ENCODE results near the gene TNFRSF4. TPM values are rescaled to one million over a fixed set of nuclear protein-coding genes. Genes with fewer than 3 reads are reported as not detected.
A peak's percentile ranks its signal among the peaks of the same experiment; 100 is the strongest.

The TNFRSF4 gene
- total and polyA plus RNA-seq, 2 of the 13 experiments (the other 11 are each of a cell fraction or from before 2014, with no cell fraction given): not detected

- TF ChIP-seq MEF2D (CRISPR knock-in tag; IDR thresholded peaks at IDR 0.05) (0 out of 2 replicates have a peak, but pooled peaks have one; percentile 20), ASH2L (IDR thresholded peaks at IDR 0.05; ENCODE audit: insufficient read length, low read depth, low read length) (peak; percentile 31), ZNF275 (CRISPR knock-in tag; IDR thresholded peaks at IDR 0.05; ENCODE audit: borderline replicate concordance) (peak; percentile 66; the same call in 1 of the 2 replicates), FIP1L1 (IDR thresholded peaks at IDR 0.05; ENCODE audit: borderline replicate concordance, insufficient read depth, low read depth, low read length) (no peak), NFE2 (CRISPR knock-in tag; IDR thresholded peaks at IDR 0.05) (no peak), HNRNPL (IDR thresholded peaks at IDR 0.05; ENCODE audit: low read depth, low read length) (peak; percentile 76), THRA (CRISPR knock-in tag; IDR thresholded peaks at IDR 0.05; ENCODE audit: borderline replicate concordance) (no peak)
- TF ChIP-seq, protein P1, sequence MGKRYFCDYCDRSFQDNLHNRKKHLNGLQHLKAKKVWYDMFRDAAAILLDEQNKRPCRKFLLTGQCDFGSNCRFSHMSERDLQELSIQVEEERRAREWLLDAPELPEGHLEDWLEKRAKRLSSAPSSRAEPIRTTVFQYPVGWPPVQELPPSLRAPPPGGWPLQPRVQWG (CRISPR knock-in tag; IDR thresholded peaks at IDR 0.05; ENCODE audit: borderline replicate concordance, low read depth): no peak
- TF ChIP-seq, protein P2, sequence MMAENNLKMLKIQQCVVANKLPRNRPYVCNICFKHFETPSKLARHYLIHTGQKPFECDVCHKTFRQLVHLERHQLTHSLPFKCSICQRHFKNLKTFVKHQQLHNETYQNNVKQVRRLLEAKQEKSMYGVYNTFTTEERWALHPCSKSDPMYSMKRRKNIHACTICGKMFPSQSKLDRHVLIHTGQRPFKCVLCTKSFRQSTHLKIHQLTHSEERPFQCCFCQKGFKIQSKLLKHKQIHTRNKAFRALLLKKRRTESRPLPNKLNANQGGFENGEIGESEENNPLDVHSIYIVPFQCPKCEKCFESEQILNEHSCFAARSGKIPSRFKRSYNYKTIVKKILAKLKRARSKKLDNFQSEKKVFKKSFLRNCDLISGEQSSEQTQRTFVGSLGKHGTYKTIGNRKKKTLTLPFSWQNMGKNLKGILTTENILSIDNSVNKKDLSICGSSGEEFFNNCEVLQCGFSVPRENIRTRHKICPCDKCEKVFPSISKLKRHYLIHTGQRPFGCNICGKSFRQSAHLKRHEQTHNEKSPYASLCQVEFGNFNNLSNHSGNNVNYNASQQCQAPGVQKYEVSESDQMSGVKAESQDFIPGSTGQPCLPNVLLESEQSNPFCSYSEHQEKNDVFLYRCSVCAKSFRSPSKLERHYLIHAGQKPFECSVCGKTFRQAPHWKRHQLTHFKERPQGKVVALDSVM (CRISPR knock-in tag; IDR thresholded peaks at IDR 0.05): 0 out of 2 replicates have a peak, but pooled peaks have one; percentile 25
- TF ChIP-seq, protein P3, sequence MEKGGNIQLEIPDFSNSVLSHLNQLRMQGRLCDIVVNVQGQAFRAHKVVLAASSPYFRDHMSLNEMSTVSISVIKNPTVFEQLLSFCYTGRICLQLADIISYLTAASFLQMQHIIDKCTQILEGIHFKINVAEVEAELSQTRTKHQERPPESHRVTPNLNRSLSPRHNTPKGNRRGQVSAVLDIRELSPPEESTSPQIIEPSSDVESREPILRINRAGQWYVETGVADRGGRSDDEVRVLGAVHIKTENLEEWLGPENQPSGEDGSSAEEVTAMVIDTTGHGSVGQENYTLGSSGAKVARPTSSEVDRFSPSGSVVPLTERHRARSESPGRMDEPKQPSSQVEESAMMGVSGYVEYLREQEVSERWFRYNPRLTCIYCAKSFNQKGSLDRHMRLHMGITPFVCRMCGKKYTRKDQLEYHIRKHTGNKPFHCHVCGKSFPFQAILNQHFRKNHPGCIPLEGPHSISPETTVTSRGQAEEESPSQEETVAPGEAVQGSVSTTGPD (CRISPR knock-in tag; IDR thresholded peaks at IDR 0.05): peak; percentile 20; the same call in 1 of the 2 replicates
- TF ChIP-seq, protein P4, sequence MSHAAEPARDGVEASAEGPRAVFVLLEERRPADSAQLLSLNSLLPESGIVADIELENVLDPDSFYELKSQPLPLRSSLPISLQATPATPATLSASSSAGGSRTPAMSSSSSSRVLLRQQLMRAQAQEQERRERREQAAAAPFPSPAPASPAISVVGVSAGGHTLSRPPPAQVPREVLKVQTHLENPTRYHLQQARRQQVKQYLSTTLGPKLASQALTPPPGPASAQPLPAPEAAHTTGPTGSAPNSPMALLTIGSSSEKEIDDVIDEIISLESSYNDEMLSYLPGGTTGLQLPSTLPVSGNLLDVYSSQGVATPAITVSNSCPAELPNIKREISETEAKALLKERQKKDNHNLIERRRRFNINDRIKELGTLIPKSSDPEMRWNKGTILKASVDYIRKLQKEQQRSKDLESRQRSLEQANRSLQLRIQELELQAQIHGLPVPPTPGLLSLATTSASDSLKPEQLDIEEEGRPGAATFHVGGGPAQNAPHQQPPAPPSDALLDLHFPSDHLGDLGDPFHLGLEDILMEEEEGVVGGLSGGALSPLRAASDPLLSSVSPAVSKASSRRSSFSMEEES (CRISPR knock-in tag; IDR thresholded peaks at IDR 0.05): no peak
- TF ChIP-seq, protein P5, sequence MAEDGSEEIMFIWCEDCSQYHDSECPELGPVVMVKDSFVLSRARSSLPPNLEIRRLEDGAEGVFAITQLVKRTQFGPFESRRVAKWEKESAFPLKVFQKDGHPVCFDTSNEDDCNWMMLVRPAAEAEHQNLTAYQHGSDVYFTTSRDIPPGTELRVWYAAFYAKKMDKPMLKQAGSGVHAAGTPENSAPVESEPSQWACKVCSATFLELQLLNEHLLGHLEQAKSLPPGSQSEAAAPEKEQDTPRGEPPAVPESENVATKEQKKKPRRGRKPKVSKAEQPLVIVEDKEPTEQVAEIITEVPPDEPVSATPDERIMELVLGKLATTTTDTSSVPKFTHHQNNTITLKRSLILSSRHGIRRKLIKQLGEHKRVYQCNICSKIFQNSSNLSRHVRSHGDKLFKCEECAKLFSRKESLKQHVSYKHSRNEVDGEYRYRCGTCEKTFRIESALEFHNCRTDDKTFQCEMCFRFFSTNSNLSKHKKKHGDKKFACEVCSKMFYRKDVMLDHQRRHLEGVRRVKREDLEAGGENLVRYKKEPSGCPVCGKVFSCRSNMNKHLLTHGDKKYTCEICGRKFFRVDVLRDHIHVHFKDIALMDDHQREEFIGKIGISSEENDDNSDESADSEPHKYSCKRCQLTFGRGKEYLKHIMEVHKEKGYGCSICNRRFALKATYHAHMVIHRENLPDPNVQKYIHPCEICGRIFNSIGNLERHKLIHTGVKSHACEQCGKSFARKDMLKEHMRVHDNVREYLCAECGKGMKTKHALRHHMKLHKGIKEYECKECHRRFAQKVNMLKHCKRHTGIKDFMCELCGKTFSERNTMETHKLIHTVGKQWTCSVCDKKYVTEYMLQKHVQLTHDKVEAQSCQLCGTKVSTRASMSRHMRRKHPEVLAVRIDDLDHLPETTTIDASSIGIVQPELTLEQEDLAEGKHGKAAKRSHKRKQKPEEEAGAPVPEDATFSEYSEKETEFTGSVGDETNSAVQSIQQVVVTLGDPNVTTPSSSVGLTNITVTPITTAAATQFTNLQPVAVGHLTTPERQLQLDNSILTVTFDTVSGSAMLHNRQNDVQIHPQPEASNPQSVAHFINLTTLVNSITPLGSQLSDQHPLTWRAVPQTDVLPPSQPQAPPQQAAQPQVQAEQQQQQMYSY (CRISPR knock-in tag; IDR thresholded peaks at IDR 0.05): peak; percentile 37
These were observed 49.1 kb downstream of the TNFRSF4 start (continued) for GRCh38 chr1:1164701-1165451.
